KMS-11 (cell line): ENCODE measurements around the gene ADAMTS12.
"Not testable (repeated sequence)": the region's sequence is repeated elsewhere in the genome, so short reads cannot be mapped to it uniquely, and the experiment has no call there.

Experiments
- H2AFZ ChIP-seq: fragments of 200-600 bp; sonication (generic); 2 replicates; pipeline ENCODE4 v1.6.1; 2016; ENCODE audit warnings: antibody characterized with exemption, mixed run types, low read depth
- H3K27ac ChIP-seq: fragments of 200-600 bp; sonication (generic); 2 replicates; pipeline ENCODE4 v1.6.1; 2016; ENCODE audit warnings: mild to moderate bottlenecking, mixed run types
- H3K27me3 ChIP-seq: fragments of 200-600 bp; sonication (generic); 2 replicates; pipeline ENCODE4 v1.6.1; 2017; ENCODE audit warnings: mild to moderate bottlenecking, low read depth, mixed run types, moderate library complexity; ENCODE audit not compliant: insufficient read depth
- H3K36me3 ChIP-seq: fragments of 200-600 bp; sonication (generic); 2 replicates; pipeline ENCODE4 v1.6.1; 2017; ENCODE audit warnings: mild to moderate bottlenecking, mixed run types; ENCODE audit not compliant: insufficient read depth
- H3K4me1 ChIP-seq: fragments of 200-600 bp; sonication (generic); 2 replicates; pipeline ENCODE4 v1.6.1; 2016; ENCODE audit warnings: mild to moderate bottlenecking, low read depth, mixed run types; ENCODE audit not compliant: poor library complexity, severe bottlenecking
- H3K4me2 ChIP-seq: fragments of 200-600 bp; sonication (generic); 2 replicates; pipeline ENCODE4 v1.7.0; 2016; ENCODE audit warnings: mild to moderate bottlenecking, mixed run types
- H3K4me3 ChIP-seq: fragments of 200-600 bp; sonication (generic); IDR thresholded peaks from 2 replicates; pipeline ENCODE4 v1.6.1; 2017; ENCODE audit warnings: low read depth, low read length, mixed read lengths; ENCODE audit not compliant: insufficient read depth
- H3K79me2 ChIP-seq: fragments of 200-600 bp; sonication (generic); 2 replicates; pipeline ENCODE4 v1.6.1; 2016; ENCODE audit warnings: low read depth, mixed run types; ENCODE audit not compliant: insufficient read depth
- H3K9ac ChIP-seq: fragments of 200-600 bp; sonication (generic); 2 replicates; pipeline ENCODE4 v1.6.1; 2016; ENCODE audit warnings: mild to moderate bottlenecking, mixed run types
- H4K20me1 ChIP-seq: fragments of 200-600 bp; sonication (generic); 2 replicates; pipeline ENCODE4 v1.6.1; 2016; ENCODE audit warnings: mild to moderate bottlenecking, mixed run types; ENCODE audit not compliant: insufficient read depth
- CTCF ChIP-seq: fragments of 200-600 bp; sonication (generic); conservative IDR thresholded peaks from 2 replicates; pipeline ENCODE4 v1.6.1; 2017; ENCODE audit warnings: low read depth, mild to moderate bottlenecking, antibody characterized with exemption, low read length, moderate library complexity, mixed read lengths

The ADAMTS12 gene

GRCh38 chr5:33526755-33527154, 365.0 kb downstream of the ADAMTS12 start:
- Histone ChIP-seq H3K27me3 (no peaks in the 10 kb centered on the region), H3K36me3 (no peaks in the 10 kb centered on the region), H3K4me2 (no peak overlapping the region), H3K4me3 (no peak overlapping the region), H3K4me1 (no peaks in the 10 kb centered on the region), H4K20me1 (no peaks in the 10 kb centered on the region), H3K27ac (no peak overlapping the region), H3K79me2 (no peaks in the 10 kb centered on the region), H2AFZ (no peak overlapping the region), H3K9ac (no peak overlapping the region)
- no peak for TF ChIP-seq CTCF

- Histone ChIP-seq H3K36me3 (no peaks in the 10 kb centered on the region), H2AFZ (no peak overlapping the region), H4K20me1 (no peaks in the 10 kb centered on the region), H3K4me2 (no peak overlapping the region), H3K79me2 (no peaks in the 10 kb centered on the region), H3K4me1 (no peaks in the 10 kb centered on the region), H3K9ac (no peak overlapping the region), H3K4me3 (no peak overlapping the region), H3K27me3 (no peaks in the 10 kb centered on the region), H3K27ac (no peak overlapping the region)
- TF ChIP-seq CTCF = no peak
Observed at GRCh38 chr5:33524476-33524875, 367.3 kb downstream of the ADAMTS12 start.

GRCh38 chr5:33523208-33523771, 368.5 kb downstream of the ADAMTS12 start:
- H3K27ac ChIP-seq = no peak overlapping the region
- no peak overlapping the region for H3K4me2 ChIP-seq
- no peak for TF ChIP-seq CTCF

GRCh38 chr5:33516421-33516820, 375.4 kb downstream of the ADAMTS12 start:
- H3K27ac ChIP-seq = no peak overlapping the region
- no peaks in the 10 kb centered on the region for H3K27me3 ChIP-seq
- H3K4me3 ChIP-seq = no peak overlapping the region
- H3K4me1 ChIP-seq = no peaks in the 10 kb centered on the region
- no peaks in the 10 kb centered on the region for H4K20me1 ChIP-seq
- H3K36me3 ChIP-seq = no peaks in the 10 kb centered on the region
- no peak overlapping the region for H3K9ac ChIP-seq
- no peak overlapping the region for H2AFZ ChIP-seq
- no peak overlapping the region for H3K4me2 ChIP-seq
- H3K79me2 ChIP-seq = no peaks in the 10 kb centered on the region
- no peak for TF ChIP-seq CTCF

More at GRCh38 chr5:33523208-33523771, 368.5 kb downstream of the ADAMTS12 start:
- no peak overlapping the region for H3K4me3 ChIP-seq
- H3K9ac ChIP-seq = no peak overlapping the region
- no peaks in the 10 kb centered on the region for H3K79me2 ChIP-seq
- H2AFZ ChIP-seq = no peak overlapping the region
- H4K20me1 ChIP-seq = no peaks in the 10 kb centered on the region
- H3K4me1 ChIP-seq = no peaks in the 10 kb centered on the region
- no peaks in the 10 kb centered on the region for H3K27me3 ChIP-seq
- no peaks in the 10 kb centered on the region for H3K36me3 ChIP-seq

GRCh38 chr5:33515366-33515765, 376.4 kb downstream of the ADAMTS12 start:
- H3K9ac ChIP-seq, H3K4me3 ChIP-seq, H3K36me3 ChIP-seq, H3K27me3 ChIP-seq, H3K4me2 ChIP-seq, H3K79me2 ChIP-seq, H4K20me1 ChIP-seq, H2AFZ ChIP-seq, H3K27ac ChIP-seq, H3K4me1 ChIP-seq: not testable (repeated sequence)
